Measurements from ENCODE around the gene DYNLT2.
"Not testable (repeated sequence)": the region's sequence is repeated elsewhere in the genome, so short reads cannot be mapped to it uniquely, and the experiment has no call there.

DYNLT2 gene

DNA sequence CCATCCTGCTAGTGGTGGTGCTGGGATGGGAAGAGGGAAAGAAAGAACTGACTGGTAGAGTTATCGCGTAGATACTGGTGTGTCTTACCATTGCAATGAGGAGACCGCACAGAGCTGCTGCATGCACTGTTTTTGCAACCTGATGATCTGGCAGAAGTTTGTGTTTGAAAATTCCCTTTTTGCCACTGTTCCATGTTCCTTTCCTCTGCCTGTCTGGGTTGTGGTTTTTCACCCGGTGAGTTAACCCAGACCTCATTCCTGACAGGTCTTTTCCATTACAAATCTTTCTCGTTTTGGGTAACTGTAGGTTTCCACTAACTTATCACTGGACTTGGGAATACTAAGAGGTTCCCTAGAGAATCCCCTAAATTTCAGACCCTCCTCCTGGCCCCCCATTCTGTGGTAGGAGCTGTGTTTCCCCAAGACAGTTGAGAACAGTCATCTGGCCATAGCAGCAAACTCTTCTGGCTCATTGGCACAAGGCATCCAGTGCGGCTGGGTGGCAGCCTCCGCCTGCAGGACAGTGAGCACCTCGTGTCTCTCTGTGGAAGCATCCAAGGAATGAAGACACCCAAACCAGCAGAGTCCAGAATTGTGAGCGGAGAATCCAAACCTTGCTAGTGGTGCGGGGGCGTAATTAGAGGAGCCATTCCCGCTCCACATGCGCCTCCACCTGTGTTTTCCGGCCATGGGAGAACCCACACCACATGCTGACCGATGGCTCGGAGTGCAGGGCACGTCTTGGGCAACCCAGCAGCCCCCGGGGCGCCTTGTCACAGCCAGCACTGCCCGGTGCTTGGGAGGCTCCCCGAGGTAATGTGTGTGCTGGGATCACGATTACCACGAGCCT, 32.8 kb upstream of the DYNLT2 start:
- no peak for DNase-seq (ENCODE audit: low read depth)

GRCh38 chr6:169783401-169783800, 32.0 kb upstream of the DYNLT2 start:
- no peak for DNase-seq (ENCODE audit: low read depth)

DNA sequence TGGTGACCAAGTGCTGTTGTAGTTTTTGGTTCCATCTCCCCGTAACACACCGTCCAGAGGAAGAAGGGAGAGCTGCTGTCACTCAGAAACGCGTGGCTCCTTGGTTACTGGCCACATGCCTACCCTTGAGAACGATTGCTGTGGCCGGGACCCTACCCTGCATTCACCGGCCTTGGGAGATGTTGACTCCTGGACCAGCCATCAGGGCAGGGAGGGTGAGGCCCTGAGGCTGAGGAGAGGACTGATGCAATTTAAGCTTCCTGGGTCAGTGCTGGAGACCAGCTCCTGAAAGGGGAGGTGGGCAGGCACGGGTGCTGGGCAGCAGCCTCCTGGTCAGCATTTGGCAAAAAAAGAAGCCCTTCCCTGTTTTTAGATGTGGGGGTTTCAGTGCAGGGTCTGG, 31.6 kb upstream of the DYNLT2 start:
- DNase-seq (ENCODE audit: low read depth): no peak

GRCh38 chr6:169780571-169781091, 29.3 kb upstream of the DYNLT2 start:
- DNase-seq (ENCODE audit: low read depth): peak; percentile 16

DNA sequence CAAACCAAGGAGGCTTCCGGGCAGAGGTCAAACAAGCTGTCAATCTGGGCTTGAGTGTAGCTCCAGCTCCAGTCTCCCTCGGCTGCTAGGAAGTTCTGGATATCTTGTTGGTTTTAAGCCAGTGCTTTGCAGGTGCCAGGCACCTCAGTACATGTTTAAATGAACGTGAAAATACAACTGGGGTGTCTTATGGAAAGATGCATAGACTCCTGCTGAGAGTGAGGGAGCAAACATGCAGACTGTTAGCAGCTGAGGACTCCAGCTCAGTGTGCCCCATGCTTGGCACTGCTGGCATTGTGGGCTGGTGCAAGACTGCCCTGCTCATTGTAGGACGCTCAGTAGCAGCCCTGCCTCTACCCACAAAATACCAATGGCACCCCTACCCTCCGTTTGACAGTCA, 28.5 kb upstream of the DYNLT2 start:
- no peak for DNase-seq (ENCODE audit: low read depth)

GRCh38 chr6:169779092-169779815, 27.9 kb upstream of the DYNLT2 start:
- DNase-seq (ENCODE audit: low read depth): no peak

GRCh38 chr6:169778646-169779045, 27.3 kb upstream of the DYNLT2 start:
- DNase-seq (ENCODE audit: low read depth): no peak

- DNase-seq (ENCODE audit: low read depth): no peak
These were observed 26.5 kb upstream of the DYNLT2 start for GRCh38 chr6:169777896-169778295.

GRCh38 chr6:169776379-169776778, 25.0 kb upstream of the DYNLT2 start:
- no peak for DNase-seq (ENCODE audit: low read depth)

GRCh38 chr6:169775321-169775720, 23.9 kb upstream of the DYNLT2 start:
- DNase-seq (ENCODE audit: low read depth): no peak

DNA sequence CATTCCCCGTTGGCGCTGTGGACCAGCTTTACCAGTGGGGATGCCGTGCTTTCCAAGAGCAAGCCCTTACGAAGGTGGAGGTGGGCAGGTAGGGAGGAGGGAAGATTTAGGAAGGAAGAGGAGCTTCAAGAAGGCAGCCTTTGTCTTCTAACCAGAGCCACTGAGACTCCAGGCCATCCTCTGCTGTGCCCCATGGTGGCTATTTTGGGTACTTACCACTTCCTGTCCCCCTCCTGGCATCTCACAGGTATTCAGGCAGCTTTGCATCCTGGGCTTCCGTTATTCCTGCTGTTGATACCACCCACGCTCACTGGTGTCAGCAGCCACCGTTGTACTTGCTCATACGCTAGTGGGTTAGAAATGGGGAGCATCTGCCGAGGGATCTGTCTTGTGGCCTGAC, 23.0 kb upstream of the DYNLT2 start:
- no peak for DNase-seq (ENCODE audit: low read depth)

DNA sequence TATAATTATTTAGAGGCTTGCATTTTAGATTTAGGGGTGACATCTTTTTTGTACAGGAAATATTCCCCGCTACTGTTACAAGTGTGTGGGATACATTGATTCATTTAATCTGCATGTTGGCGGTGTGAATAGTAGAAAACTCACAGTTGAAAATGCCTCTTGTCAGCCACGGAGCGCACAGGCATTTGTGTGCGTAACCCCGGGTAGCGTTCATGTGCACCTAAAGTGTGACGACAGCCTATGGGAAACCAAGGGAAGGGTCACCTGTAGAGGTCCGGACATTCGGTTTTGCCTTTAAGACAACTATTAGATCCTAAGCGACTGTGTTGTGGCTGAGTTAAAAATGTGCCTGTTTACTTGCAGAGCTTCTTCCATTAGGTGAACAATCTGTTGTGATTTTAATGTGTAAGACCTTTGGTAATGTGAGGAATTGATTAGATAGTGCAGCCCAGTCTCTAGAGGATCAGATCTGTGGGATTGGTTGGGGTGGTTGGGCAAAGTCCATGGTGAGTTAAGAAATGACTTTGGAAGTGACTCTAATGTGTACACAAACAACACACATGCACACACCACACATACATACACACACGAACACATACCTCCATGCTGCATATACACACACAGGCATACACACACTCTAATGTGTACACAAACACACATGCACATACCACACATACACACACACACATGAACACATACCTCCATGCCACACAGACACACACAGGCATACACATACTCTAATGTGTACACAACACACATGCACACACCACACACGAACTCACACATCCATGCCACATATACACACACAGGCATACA, 15.8 kb upstream of the DYNLT2 start:
- no peak for DNase-seq (ENCODE audit: low read depth)

- DNase-seq (ENCODE audit: low read depth): peak; percentile 28
These were observed 14.9 kb upstream of the DYNLT2 start for GRCh38 chr6:169766232-169766631.

DNA sequence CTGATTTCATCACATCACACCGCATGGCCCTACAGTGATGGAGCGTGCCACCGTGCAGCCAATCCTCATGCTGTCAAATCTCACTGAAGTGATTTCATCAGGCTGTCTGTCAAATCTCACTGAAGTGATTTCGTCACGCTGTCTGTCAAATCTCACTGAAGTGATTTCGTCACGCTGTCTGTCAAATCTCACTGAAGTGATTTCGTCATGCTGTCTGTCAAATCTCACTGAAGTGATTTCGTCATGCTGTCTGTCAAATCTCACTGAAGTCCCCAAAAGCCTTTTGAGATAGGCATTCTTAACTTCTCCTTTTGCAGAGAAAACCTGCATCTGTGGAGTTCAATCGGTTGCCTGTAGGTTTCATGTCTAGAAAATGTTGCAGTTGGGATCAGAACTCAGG, 14.4 kb upstream of the DYNLT2 start:
- not testable (repeated sequence) for DNase-seq (ENCODE audit: low read depth)

DNA sequence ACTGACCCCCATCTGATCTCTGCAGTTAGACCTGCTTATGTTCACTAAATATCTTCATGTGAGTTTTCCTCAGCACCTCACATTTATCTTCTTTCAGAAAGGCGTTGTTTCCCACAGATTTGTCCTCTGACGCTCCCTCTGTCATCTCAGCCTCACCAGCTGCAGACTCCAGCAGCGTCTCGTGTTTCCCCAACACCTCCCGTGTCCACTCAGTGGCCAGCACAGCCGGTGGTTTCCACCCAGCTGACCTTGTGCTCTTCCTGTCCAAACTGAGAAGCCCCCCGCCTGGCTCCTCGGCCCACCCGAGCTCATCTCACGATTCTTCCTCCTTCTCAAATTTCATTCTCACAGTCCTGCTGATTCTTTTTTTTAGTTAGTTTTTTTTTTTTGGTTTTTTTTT, 12.5 kb upstream of the DYNLT2 start:
- no peak for DNase-seq (ENCODE audit: low read depth)

DNA sequence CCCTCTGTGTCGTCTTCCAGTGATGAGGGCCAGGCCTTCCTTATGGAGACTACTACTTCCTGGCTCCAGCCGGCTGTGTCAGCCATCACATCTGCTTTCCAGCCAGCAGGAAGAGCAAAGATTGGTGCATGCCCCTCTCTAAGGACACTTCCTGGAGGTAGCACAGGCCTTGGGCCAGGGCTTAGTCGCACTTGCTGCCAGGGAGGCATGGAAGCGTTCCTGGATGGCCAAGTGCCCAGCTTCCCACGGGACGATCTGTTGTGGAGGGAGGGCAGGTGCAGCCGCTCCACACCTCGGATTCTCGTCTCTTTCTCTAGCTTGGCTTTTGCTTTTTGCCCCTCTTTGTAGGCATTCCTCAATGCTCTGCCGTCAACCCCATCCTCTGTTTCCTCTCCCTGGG, 11.9 kb upstream of the DYNLT2 start:
- no peak for DNase-seq (ENCODE audit: low read depth)

- no peak for DNase-seq (ENCODE audit: low read depth)
These were observed 3.8 kb upstream of the DYNLT2 start for GRCh38 chr6:169755162-169755561.

GRCh38 chr6:169752074-169752623, 777 bp upstream of the DYNLT2 start:
- peak; percentile 20 for DNase-seq (ENCODE audit: low read depth)

DNA sequence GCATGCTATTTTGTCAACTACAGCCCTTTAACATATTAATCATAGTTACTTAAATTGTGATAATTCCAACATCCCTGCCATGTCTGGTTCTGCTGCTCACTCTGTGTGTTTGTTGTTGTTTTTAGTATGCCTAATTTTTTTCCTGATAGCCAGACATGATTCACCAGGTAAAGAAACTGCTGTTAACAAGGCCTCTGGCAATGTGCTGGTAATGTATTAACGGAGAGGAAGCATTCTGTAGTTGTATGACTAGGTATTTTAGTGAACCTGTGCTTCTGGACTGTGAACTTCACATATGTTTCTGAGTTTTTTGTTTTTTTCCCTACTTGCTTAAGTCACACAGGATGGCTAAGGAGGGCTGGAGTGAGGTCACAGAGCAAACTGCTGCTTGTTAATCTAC, 4.8 kb downstream of the DYNLT2 start:
- DNase-seq (ENCODE audit: low read depth): no peak

DNA sequence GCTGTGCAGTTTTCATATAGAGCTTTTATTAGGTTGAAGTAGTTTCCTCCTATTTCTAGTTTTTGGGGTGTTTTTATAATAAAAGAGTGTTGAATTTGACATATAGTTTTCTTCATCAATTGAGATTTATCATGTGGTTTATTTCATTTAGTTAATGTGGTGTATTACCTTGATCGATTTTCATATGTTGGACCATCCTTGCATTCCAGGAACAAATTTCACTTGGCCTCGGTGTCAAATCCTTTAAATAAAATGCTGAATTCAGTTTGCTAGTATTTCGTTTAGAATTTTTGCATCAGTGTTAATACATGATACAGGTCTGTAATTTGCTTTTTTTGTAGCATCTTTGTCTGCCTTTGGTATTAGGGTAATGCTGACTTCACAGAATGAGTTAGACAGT, 6.0 kb downstream of the DYNLT2 start:
- DNase-seq (ENCODE audit: low read depth): no peak

DNA sequence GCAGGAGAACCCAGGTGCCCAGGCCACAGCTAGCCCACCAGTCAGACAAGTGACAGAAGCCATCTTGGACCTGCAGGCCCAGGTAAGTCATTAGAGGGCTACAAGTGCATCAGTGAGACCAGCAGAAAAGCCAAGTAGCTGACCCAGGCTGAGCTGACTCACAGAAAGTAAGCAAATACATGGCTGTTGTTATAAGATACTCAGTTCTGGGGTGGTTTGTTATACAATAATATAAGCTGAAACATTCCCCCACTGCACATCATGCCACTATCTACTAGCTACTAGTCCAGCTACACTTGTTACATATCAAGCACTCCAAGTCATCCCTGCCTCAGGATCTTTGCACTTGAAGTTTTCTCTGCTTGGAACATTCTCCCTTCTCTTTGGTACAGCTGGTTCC, 10.0 kb downstream of the DYNLT2 start:
- DNase-seq (ENCODE audit: low read depth): no peak

DNA sequence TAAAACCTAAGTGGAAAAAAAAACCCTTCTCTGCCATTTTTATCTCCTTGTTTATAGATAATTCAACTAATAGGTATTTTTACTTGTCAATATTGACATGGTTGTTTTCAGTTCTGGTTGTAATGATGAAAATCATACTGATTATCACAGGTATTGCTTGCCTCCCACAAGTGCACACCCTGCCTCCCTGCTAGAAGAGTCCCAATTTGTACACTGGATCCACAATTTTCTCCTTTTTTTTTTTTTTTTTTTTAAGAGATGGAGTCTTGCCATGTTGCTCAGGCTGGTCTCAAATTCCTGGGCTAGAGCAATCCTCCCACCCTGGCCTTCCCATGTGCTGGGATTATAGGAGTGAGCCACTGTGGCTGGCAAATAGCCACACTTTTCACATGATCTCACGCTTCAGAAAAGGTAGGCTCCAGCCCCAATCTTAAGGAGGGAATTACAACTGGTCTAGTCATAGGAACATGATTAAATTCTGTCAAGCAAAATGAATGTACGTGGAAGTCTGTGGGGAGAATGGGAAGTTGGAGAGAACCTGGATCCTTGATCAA, 12.3 kb downstream of the DYNLT2 start:
- no peak for DNase-seq (ENCODE audit: low read depth)

Measured in EH (cell line).